Body of pancreas (tissue), 4 donors: Measurements from ENCODE around the gene KDM4C. TPM values are rescaled to one million over a fixed set of nuclear protein-coding genes. Genes with fewer than 3 reads are reported as not detected.

ENCODE experiments used
- ATAC-seq: fragments of 150-250 bp; one replicate; pipeline ENCODE4 v1.9.1; 2016
- DNase-seq, 4 donors: peaks; one replicate each; pipeline ENCODE4 v3.0.0-alpha.2; 2019
- H3K27ac ChIP-seq, 4 donors: fragments of 200-600 bp; sonication (generic); 1 replicate in 3 of 4; 2 replicates in 1 of 4; pipeline versions ENCODE4 v1.5.1 to v1.6.1; 2016 to 2019; ENCODE audit warnings: mild to moderate bottlenecking in 1 of 4, mixed read lengths in 1 of 4, moderate library complexity in 1 of 4
- H3K27me3 ChIP-seq, 2 donors: fragments of 200-600 bp; sonication (generic); one replicate each; pipeline ENCODE4 v1.6.0; 2016; ENCODE audit warnings: mild to moderate bottlenecking in 1 of 2
- H3K36me3 ChIP-seq, 2 donors: fragments of 200-600 bp; sonication (generic); replicated peaks in 1 of 2; 2 replicates each; pipeline ENCODE4 v1.5.1; 2016; ENCODE audit warnings: low read depth in 2 of 2; ENCODE audit not compliant: insufficient read depth in 1 of 2
- H3K4me1 ChIP-seq: fragments of 200-600 bp; sonication (generic); one replicate; pipeline ENCODE4 v1.6.0; 2016
- H3K4me3 ChIP-seq, 2 donors: fragments of 200-600 bp; sonication (generic); 1 replicate in 1 of 2; 2 replicates in 1 of 2; pipeline ENCODE4 v1.5.1; 2016 to 2019
- H3K9me3 ChIP-seq, 3 donors: fragments of 200-600 bp; sonication (generic); 1 replicate in 2 of 3; 2 replicates in 1 of 3; pipeline ENCODE4 v1.5.1; 2016
- CTCF ChIP-seq, 7 experiments: fragments of 450-650 bp in 4 of 7; fragments of 200-600 bp in 3 of 7; sonication (generic) in 3 of 7; IDR thresholded peaks; one replicate each; pipeline ENCODE4 v1.5.1; 2016 to 2019; ENCODE audit warnings: antibody characterized with exemption in 7 of 7
- POLR2A ChIP-seq, 3 donors: fragments of 450-650 bp; IDR thresholded peaks; one replicate each; pipeline ENCODE4 v1.6.1; 2016; ENCODE audit warnings: antibody characterized with exemption in 3 of 3, mild to moderate bottlenecking in 2 of 3
- WGBS, 2 donors: methylation state at CpG; one replicate each; pipeline ENCODE4 v1.1.5; 2017; 5-methylcytosine and 5-hydroxymethylcytosine counted together
- intact Hi-C: fragments of 100-400 bp; cut with DNase I; formaldehyde crosslinking; loops from one replicate; pipeline ENCODE4 v1.15.1; 2023
- total RNA-seq, 2 donors: library from RNA; depleted of rRNA; stranded (reverse); fragments of >200 nt; gene quantifications; one replicate each; pipeline ENCODE4 v1.1.0, GENCODE V29; 2016

KDM4C gene
- total RNA-seq, 2 donors from 2014 or later: 40.5 to 48.5 TPM

- no peaks in the 10 kb centered on the region for H3K27me3 ChIP-seq
- H3K27ac ChIP-seq: no peak overlapping the region
- H3K36me3 ChIP-seq: no peaks in the 10 kb centered on the region
- ATAC-seq (no peak), DNase-seq (no peak)
- TF ChIP-seq POLR2A (IDR thresholded peaks at IDR 0.05) (no peak), CTCF (IDR thresholded peaks at IDR 0.05) (no peak)
- intact Hi-C loops: no loop called here
- WGBS, 2 donors: 90 to 96% methylated on average over 3 of the region's 3 CpGs
- H3K4me3 ChIP-seq: no peak overlapping the region
- no peaks in the 10 kb centered on the region for H3K9me3 ChIP-seq
- H3K4me1 ChIP-seq: no peaks in the 10 kb centered on the region
These were observed 336.8 kb downstream of the KDM4C start for GRCh38 chr9:7094576-7094975.

- intact Hi-C loops: no loop called here
- no peaks in the 10 kb centered on the region for H3K36me3 ChIP-seq
- no peaks in the 10 kb centered on the region for H3K4me1 ChIP-seq
- no peak for DNase-seq
- no peaks in the 10 kb centered on the region for H3K9me3 ChIP-seq
- WGBS, 2 donors: 67 to 74% methylated on average over 3 of the region's 3 CpGs
- H3K27me3 ChIP-seq: no peaks in the 10 kb centered on the region
- H3K27ac ChIP-seq: no peak overlapping the region
- no peak for TF ChIP-seq POLR2A (IDR thresholded peaks at IDR 0.05)
- no peak for TF ChIP-seq CTCF (IDR thresholded peaks at IDR 0.05)
- ATAC-seq: no peak
- H3K4me3 ChIP-seq: no peak overlapping the region
These were observed 337.3 kb downstream of the KDM4C start for GRCh38 chr9:7095058-7095457.

GRCh38 chr9:7097040-7097715 is 339.4 kb downstream of the KDM4C start:
- DNase-seq (no peak), ATAC-seq (no peak)
- no peaks in the 10 kb centered on the region for H3K4me1 ChIP-seq
- no peaks in the 10 kb centered on the region for H3K36me3 ChIP-seq
- TF ChIP-seq CTCF (IDR thresholded peaks at IDR 0.05): no peak
- TF ChIP-seq POLR2A (IDR thresholded peaks at IDR 0.05): no peak
- H3K27me3 ChIP-seq: no peaks in the 10 kb centered on the region
- H3K9me3 ChIP-seq: no peaks in the 10 kb centered on the region
- H3K27ac ChIP-seq: no peak overlapping the region
- no peak overlapping the region for H3K4me3 ChIP-seq
- 82 to 95% methylated on average over 7 of the region's 7 CpGs for WGBS, 2 donors
- intact Hi-C loops: no loop called here

- Histone ChIP-seq H3K27me3 (no peaks in the 10 kb centered on the region), H3K9me3 (no peaks in the 10 kb centered on the region), H3K36me3 (no peaks in the 10 kb centered on the region), H3K4me3 (no peak overlapping the region), H3K4me1 (no peaks in the 10 kb centered on the region), H3K27ac (no peak overlapping the region)
- intact Hi-C loops: no loop called here
- 92 to 94% methylated on average over 3 of the region's 3 CpGs for WGBS, 2 donors
- no peak for DNase-seq
- TF ChIP-seq CTCF (IDR thresholded peaks at IDR 0.05): no peak
- no peak for TF ChIP-seq POLR2A (IDR thresholded peaks at IDR 0.05)
- no peak for ATAC-seq
These were observed 340.3 kb downstream of the KDM4C start for GRCh38 chr9:7097785-7098752.
